Neural cell (in vitro differentiated cells): ENCODE measurements around the gene LMO2. TPM values are rescaled to one million over a fixed set of nuclear protein-coding genes. Genes with fewer than 3 reads are reported as not detected.
A peak's percentile ranks its signal among the peaks of the same experiment; 100 is the strongest.

Experiments used
- H2AFZ ChIP-seq: fragments of 200-600, 300-800 bp; sonication (generic), shearing (Covaris generic); 2 replicates; pipeline ENCODE4 v1.6.0; 2014; ENCODE audit warnings: low read depth, mild to moderate bottlenecking, antibody characterized with exemption, low read length, moderate library complexity
- H3F3A ChIP-seq: fragments of 200-600 bp; shearing (Covaris generic); 2 replicates; pipeline ENCODE4 v1.6.1; 2016; ENCODE audit warnings: mild to moderate bottlenecking, moderate library complexity, mixed read lengths, antibody characterized with exemption, low read length; ENCODE audit not compliant: insufficient read depth, poor library complexity, severe bottlenecking
- H3K27ac ChIP-seq: fragments of 200-600, 300-800 bp; sonication (generic), shearing (Covaris generic); 2 replicates; pipeline ENCODE4 v1.5.1; 2014; ENCODE audit warnings: mild to moderate bottlenecking, low read length, moderate library complexity
- H3K27me3 ChIP-seq: fragments of 300-800, 200-600 bp; sonication (generic), shearing (Covaris generic); 2 replicates; pipeline ENCODE4 v1.6.0; 2014; ENCODE audit warnings: mild to moderate bottlenecking, low read depth, low read length, moderate library complexity; ENCODE audit not compliant: insufficient read depth
- H3K36me3 ChIP-seq: fragments of 300-800, 200-600 bp; sonication (generic), shearing (Covaris generic); 2 replicates; pipeline ENCODE4 v1.5.1; 2014; ENCODE audit warnings: mild to moderate bottlenecking, antibody characterized with exemption, low read length, moderate library complexity; ENCODE audit not compliant: insufficient read depth
- H3K4me2 ChIP-seq: fragments of 300-800, 200-600 bp; sonication (generic), shearing (Covaris generic); 2 replicates; pipeline ENCODE4 v1.6.0; 2014; ENCODE audit warnings: mild to moderate bottlenecking, low read length
- H3K4me3 ChIP-seq: fragments of 300-800, 200-600 bp; sonication (generic), shearing (Covaris generic); 2 replicates; pipeline ENCODE4 v1.5.1; 2014; ENCODE audit warnings: mild to moderate bottlenecking, low read length, moderate library complexity
- H3K79me2 ChIP-seq: fragments of 200-600 bp; shearing (Covaris generic); replicated peaks from 2 replicates; pipeline ENCODE4 v1.6.0; 2014; ENCODE audit warnings: mild to moderate bottlenecking, low read length, moderate library complexity; ENCODE audit not compliant: insufficient read depth
- H3K9ac ChIP-seq: fragments of 300-800, 200-600 bp; sonication (generic), shearing (Covaris generic); 2 replicates; pipeline ENCODE4 v1.6.1; 2016; ENCODE audit warnings: mild to moderate bottlenecking, low read length, mixed read lengths
- H3K9me2 ChIP-seq: fragments of 200-600 bp; shearing (Covaris generic); 2 replicates; pipeline ENCODE4 v1.6.1; 2016; ENCODE audit warnings: mild to moderate bottlenecking, low read length, mixed read lengths; ENCODE audit not compliant: insufficient read depth
- H3K9me3 ChIP-seq: fragments of 200-600, 300-800 bp; sonication (generic), shearing (Covaris generic); 2 replicates; pipeline ENCODE4 v1.6.1; 2016; ENCODE audit warnings: mild to moderate bottlenecking, mixed run types, low read length, moderate library complexity, mixed read lengths
- H4K20me1 ChIP-seq: fragments of 200-600 bp; shearing (Covaris generic); 2 replicates; pipeline ENCODE4 v1.6.1; 2016; ENCODE audit warnings: mild to moderate bottlenecking, mixed run types; ENCODE audit not compliant: insufficient read depth
- CTCF ChIP-seq: fragments of 450-650 bp; IDR thresholded peaks from 2 replicates; pipeline ENCODE4 v1.5.1; 2014; ENCODE audit warnings: antibody characterized with exemption, mild to moderate bottlenecking, moderate library complexity; ENCODE audit not compliant: poor library complexity, severe bottlenecking
- EP300 ChIP-seq: fragments of 450-650 bp; conservative IDR thresholded peaks from 2 replicates; pipeline ENCODE4 v1.6.1; 2014; ENCODE audit warnings: antibody characterized with exemption, mild to moderate bottlenecking, moderate library complexity; ENCODE audit not compliant: poor library complexity, severe bottlenecking
- EZH2 ChIP-seq: fragments of 200-600, 300-800 bp; shearing (Covaris generic), sonication (generic); IDR thresholded peaks from 2 replicates; pipeline ENCODE4 v1.6.1; 2014; ENCODE audit warnings: antibody characterized with exemption, low read length, borderline replicate concordance, mild to moderate bottlenecking; ENCODE audit not compliant: insufficient read depth, poor library complexity, severe bottlenecking
- MXI1 ChIP-seq: fragments of 450-650 bp; conservative IDR thresholded peaks from 2 replicates; pipeline ENCODE4 v1.6.1; 2014; ENCODE audit warnings: antibody characterized with exemption, mild to moderate bottlenecking; ENCODE audit not compliant: poor library complexity, severe bottlenecking
- POLR2AphosphoS5 ChIP-seq: IDR thresholded peaks from 2 replicates; pipeline ENCODE4 v1.6.1; 2012
- RAD21 ChIP-seq: fragments of 450-650 bp; conservative IDR thresholded peaks from 2 replicates; pipeline ENCODE4 v1.6.1; 2014; ENCODE audit warnings: antibody characterized with exemption, mild to moderate bottlenecking, moderate library complexity
- SMC3 ChIP-seq: fragments of 450-650 bp; conservative IDR thresholded peaks from 2 replicates; pipeline ENCODE4 v1.6.1; 2014; ENCODE audit warnings: antibody characterized with exemption, mild to moderate bottlenecking, moderate library complexity; ENCODE audit not compliant: poor library complexity
- TAF1 ChIP-seq: IDR thresholded peaks from 2 replicates; pipeline ENCODE4 v1.6.1; 2012; ENCODE audit warnings: low read depth
- polyA plus RNA-seq: library from polyadenylated mRNA; depleted of rRNA; stranded (reverse); fragments of >200 nt; gene quantifications from 2 replicates; pipeline ENCODE4 v1.2.3, GENCODE V29; 2014
- TF ChIP-seq, protein P1 (sequence below): IDR thresholded peaks from 2 replicates; pipeline ENCODE4 v1.6.1; 2012; ENCODE audit warnings: borderline replicate concordance

LMO2 gene
- polyA plus RNA-seq, 1 donor from 2014 or later, result 33.2 TPM

DNA sequence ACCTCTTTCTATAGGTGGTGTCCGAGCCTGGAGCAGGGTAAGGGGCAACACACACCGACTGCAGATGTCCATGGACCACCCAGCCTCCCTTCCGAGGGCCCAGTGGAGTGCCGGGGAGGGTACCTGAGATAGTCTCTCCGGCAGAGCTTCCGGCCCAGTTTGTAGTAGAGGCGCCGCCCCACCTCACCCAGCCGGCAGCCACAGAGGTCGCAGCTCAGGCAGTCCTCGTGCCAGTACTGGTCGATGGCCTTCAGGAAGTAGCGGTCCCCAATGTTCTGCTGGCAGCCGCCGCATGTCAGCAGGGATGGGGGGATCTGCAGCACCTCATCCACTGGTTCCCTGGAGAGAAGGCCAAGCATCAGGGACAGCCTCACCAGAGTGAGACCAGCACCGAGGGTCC, 27.4 kb downstream of the LMO2 start:
- Histone ChIP-seq H2AFZ (no peak overlapping the region), H3K4me2 (no peak overlapping the region), H3K36me3 (no peaks in the 10 kb centered on the region), H3F3A (no peaks in the 10 kb centered on the region), H3K9me2 (no peaks in the 10 kb centered on the region), H3K9ac (no peak overlapping the region), H3K79me2 (no peaks in the 10 kb centered on the region), H3K4me3 (no peak overlapping the region), H3K9me3 (no peaks in the 10 kb centered on the region), H3K27me3 (no peaks in the 10 kb centered on the region), H4K20me1 (no peaks in the 10 kb centered on the region), H3K27ac (no peak overlapping the region)
- TF ChIP-seq EZH2 (no peak), EP300 (no peak), SMC3 (no peak), CTCF (no peak), TAF1 (no peak), MXI1 (no peak), RAD21 (no peak), POLR2AphosphoS5 (no peak)
- TF ChIP-seq, protein P1, sequence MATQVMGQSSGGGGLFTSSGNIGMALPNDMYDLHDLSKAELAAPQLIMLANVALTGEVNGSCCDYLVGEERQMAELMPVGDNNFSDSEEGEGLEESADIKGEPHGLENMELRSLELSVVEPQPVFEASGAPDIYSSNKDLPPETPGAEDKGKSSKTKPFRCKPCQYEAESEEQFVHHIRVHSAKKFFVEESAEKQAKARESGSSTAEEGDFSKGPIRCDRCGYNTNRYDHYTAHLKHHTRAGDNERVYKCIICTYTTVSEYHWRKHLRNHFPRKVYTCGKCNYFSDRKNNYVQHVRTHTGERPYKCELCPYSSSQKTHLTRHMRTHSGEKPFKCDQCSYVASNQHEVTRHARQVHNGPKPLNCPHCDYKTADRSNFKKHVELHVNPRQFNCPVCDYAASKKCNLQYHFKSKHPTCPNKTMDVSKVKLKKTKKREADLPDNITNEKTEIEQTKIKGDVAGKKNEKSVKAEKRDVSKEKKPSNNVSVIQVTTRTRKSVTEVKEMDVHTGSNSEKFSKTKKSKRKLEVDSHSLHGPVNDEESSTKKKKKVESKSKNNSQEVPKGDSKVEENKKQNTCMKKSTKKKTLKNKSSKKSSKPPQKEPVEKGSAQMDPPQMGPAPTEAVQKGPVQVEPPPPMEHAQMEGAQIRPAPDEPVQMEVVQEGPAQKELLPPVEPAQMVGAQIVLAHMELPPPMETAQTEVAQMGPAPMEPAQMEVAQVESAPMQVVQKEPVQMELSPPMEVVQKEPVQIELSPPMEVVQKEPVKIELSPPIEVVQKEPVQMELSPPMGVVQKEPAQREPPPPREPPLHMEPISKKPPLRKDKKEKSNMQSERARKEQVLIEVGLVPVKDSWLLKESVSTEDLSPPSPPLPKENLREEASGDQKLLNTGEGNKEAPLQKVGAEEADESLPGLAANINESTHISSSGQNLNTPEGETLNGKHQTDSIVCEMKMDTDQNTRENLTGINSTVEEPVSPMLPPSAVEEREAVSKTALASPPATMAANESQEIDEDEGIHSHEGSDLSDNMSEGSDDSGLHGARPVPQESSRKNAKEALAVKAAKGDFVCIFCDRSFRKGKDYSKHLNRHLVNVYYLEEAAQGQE, result no peak

DNA sequence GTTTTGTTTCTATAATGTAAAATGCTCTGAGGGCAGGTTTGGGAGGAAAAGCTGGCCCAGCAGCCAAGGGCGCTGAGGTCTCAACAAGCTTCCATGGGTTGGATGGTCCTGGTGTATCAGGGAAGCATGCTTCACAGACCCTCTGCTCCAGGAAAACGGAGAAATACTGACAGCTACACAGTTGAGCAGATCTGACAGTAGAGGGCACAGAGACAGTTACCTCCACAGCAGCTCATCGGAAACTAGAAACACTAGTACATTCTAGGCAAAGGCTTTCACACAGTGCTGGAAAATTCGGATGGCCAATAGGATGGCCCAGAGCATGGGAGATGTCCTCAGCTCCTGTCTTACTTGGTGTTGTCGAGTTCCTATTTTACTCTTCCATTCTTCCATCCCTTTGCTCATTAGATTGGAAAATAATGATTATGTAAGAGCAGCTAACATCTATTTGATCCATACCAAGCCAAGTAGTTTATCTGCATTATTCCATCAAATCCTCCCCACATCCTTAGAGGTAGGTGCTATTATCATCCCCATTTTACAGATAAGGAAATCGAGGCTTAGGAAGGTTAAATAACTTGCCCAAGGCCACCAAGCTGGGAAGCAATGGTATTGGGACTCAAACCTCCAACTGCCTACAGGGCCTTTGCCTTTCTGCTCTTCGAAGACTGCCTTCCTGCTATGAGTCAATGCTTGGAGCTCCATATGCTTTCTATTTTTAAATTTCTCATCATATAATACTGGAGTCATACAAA, 28.3 kb downstream of the LMO2 start:
- H3K9me3 ChIP-seq, result no peaks in the 10 kb centered on the region
- H3K27ac ChIP-seq, result no peak overlapping the region
- H4K20me1 ChIP-seq, result no peaks in the 10 kb centered on the region
- no peaks in the 10 kb centered on the region for H3K9me2 ChIP-seq
- TF ChIP-seq CTCF (peak; percentile 50), EP300 (no peak), SMC3 (peak; percentile 58), EZH2 (no peak)
- TF ChIP-seq, protein P1, result no peak
- H2AFZ ChIP-seq, result no peak overlapping the region
- no peaks in the 10 kb centered on the region for H3F3A ChIP-seq
- H3K79me2 ChIP-seq, result no peaks in the 10 kb centered on the region
- H3K4me3 ChIP-seq, result peak overlapping the region; percentile 31
- no peak overlapping the region for H3K4me2 ChIP-seq
- H3K9ac ChIP-seq, result no peak overlapping the region
- no peaks in the 10 kb centered on the region for H3K36me3 ChIP-seq
- no peaks in the 10 kb centered on the region for H3K27me3 ChIP-seq
